Stimulated activated CD4-positive, alpha-beta T cell treated with anti-CD3 and anti-CD28 coated beads, Interleukin-12 subunit alpha, Interleukin-12 subunit beta, amount 100 ng/mL, for 4 hours (primary cell): Measurements from ENCODE around the gene MAML3.

Experiments
- DNase-seq: peaks from one replicate; pipeline ENCODE4 v3.0.0-alpha.2; 2020

MAML3 gene

GRCh38 chr4:140037353-140038030, 116.5 kb downstream of the MAML3 start:
- DNase-seq, result no peak

DNA sequence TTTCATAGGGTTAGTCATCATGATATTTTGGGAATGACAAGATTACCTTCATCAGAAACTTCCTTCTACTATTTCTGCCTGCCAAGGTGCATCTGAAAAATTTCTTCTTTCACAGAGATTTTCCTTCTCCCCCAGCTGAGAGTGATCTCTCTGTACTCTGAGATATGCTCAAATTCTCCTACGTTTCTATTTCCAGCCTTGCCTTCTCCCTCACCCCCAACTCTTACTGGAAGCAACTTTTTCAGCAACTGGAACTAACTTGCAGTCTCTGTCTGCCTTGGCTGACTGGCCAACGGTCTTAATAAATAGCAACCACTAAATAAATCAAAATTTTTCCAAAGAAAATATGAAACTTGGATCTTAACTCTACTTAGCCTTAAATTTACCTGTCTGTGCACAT, 122.3 kb downstream of the MAML3 start:
- DNase-seq, result no peak

GRCh38 chr4:140031061-140031460, 122.9 kb downstream of the MAML3 start:
- DNase-seq, result no peak

- DNase-seq, result no peak
These were observed 125.1 kb downstream of the MAML3 start for GRCh38 chr4:140028676-140029517.

- no peak for DNase-seq
These were observed 125.9 kb downstream of the MAML3 start for GRCh38 chr4:140028101-140028500.

GRCh38 chr4:140027101-140027500, 126.9 kb downstream of the MAML3 start:
- DNase-seq, result no peak

DNA sequence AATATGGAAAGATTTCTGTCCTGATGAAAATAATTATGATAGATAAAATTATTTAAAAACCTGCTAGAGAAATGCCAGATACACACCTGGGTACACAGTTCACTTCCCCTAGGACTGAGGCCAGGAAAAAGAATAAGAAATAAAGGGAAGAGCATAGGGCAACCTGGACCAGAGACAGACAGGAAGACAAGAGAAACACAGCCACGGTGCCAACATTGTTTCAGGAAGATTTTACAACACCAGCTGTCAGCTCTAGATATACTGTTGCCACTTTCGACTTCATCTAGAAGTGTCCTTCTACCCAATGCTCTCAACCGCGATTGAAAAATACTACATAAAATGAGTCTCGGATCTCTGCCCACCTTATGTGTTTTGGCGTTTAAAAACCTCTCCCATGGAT, 128.5 kb downstream of the MAML3 start:
- no peak for DNase-seq

GRCh38 chr4:140020457-140021361, 133.3 kb downstream of the MAML3 start:
- DNase-seq, result no peak

DNA sequence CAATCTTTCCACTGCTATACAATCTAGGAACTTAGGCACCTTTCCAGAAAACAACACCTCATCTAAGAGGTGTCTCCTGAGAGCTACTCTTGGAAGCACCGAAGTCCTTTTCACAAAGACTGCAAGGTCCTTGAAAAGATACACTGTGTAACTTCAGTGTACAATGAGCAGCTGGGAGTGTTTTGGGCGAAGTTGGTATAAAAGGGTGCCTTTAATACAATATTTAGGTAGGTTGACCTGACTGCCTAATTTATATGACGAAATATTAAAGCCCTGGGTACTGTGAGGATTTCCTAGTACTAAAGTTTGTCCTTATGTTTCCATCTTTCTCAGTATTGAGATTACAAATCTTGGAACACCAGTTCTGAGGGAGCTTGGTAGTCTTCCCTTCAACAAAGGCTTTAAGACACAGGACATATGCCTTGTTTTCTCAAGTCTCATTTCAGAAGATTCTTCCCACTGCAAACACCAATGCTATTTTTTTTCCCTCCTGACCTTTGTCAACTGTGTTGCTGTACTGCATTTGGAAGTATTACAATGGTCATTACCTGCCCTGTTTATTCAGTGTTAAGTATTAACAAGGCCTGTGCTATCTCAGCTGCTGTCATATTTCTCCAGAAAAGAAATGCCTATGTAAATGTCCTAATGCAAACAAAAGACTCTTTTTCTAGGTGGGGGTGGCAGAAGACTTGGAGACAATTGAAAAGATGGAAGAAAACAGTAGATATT, 134.2 kb downstream of the MAML3 start:
- DNase-seq, result no peak

DNA sequence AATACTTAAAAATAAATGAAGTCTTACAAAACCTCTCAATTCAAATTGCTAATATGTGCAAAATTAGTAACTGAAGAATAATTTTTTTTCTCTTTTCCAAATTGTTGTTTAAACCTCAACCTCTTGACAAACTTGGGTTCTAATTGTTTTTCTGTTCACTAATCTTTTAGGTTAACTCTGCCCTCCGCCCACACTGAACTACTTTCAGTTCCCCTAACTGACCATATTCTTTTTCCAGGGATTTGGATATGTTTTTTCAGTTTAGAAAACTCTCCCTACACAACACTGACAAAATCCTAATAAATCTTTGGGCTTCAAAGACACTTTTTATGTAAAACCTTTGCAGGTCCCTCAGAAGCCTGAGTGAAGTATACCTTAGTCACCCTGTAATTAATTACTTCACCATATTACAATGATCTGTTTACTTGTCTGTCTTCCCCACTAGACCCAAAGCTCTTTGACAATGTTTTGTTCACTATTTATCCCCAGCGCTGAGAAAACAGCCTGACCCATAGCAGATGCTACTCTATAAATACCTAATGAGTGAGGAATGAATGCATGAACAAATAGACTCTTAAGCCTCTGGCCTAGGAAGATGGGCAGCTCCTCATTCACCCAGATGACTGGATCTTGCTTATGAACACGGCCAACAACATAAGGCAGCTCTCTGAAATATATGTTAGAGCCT, 134.9 kb downstream of the MAML3 start:
- no peak for DNase-seq

- DNase-seq, result no peak
These were observed 139.7 kb downstream of the MAML3 start for GRCh38 chr4:140014284-140014683.

DNA sequence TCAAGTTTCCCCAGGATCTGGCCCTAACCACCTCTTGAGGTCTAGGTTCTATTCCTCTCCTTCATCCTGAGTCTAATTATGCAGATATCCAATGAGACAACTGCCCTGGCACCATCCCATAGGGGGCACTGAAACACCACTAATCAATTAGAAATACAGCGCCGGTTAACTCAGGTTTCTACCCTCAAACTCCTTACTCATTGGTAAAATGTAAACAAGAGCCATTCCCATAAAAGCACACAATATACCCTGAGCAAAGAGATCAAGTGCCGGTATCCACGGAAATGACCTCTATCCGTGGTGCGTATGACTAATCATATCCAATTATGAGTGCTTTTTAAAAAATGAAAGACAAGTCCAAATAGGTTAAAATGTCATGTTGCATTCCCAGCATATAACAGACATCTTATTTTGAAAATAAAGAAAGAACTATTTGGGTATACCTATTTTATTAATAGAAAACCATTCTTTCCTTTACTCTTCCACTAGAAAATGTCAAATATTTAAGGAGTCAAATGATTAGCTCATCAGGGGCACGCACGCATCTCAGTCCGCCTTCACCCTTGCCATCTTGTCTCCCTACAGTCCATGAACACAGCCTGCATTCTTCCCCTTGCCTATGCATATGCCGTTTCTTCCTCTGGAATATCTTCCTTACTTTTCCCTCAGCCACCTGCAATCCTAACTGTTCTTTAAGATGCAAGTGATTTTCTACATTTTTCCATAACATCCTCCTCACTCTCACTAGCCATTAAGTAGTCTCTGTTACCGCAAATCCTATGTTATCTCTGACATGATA, 141.1 kb downstream of the MAML3 start:
- peak; percentile 44 for DNase-seq

GRCh38 chr4:140005699-140006098, 148.3 kb downstream of the MAML3 start:
- DNase-seq, result no peak

- no peak for DNase-seq
These were observed 148.9 kb downstream of the MAML3 start for GRCh38 chr4:140004922-140005627.

DNA sequence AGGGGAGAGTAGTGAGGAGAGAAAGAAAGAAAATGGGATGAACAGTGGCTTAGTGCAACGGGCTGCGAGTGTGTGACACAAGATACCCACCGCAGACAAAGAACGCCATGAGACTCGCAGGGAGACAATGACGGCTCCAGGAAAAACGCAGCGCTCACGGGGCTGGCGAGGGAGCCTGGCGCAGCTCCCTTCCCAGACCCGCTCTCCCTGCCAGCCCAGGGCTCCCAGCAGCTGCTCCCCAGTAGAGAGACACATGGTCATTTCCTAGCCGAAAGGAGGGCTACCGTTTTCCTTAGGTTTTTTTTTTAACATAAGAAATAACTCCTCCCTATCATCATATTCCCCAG, 149.5 kb downstream of the MAML3 start:
- DNase-seq, result no peak

- no peak for DNase-seq
These were observed 150.0 kb downstream of the MAML3 start for GRCh38 chr4:140003876-140004548.

- DNase-seq, result no peak
These were observed 153.8 kb downstream of the MAML3 start for GRCh38 chr4:140000232-140000631.

DNA sequence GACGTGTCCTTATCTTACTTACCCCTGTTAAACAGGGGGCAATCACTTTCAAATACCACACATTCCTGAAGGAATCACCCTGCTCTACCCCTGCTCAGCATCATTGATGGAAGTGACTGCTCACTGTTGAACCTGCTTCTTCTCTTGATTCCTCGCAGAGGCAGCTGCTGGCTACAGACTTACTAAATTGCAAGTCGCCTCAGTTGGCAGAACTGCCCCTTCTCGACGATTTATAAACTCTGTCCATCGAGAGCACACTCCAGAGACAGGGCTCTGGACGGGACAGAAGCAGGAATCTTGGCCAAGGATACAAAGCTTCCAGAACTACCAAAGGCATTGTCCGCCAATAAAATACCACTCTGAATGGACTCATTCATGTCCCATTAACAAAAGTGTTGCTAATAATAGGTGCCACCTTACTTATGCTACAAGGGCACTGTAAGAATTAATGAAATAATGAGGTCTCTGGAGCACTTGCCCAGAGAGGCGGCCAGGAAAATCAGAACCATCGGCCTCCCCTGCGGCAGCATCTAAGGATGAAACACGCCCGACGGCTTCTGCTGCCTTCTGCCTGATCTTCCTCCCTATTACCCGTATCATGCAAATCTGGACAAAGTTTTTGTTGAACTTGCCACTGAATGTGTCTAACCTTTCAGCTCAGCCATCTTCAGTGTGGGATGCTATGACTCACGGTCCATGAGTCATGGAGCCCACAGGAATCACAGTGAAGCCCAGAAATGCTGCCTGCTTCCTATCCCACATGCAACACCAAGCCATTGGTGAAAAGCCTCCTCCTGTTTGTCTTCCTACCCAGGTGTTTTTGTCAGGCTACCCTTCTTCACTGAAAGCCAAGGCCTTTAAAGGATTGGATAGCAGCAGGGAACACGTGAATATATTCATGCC, 164.9 kb downstream of the MAML3 start:
- DNase-seq, result peak; percentile 34

GRCh38 chr4:139987502-139987850, 166.5 kb downstream of the MAML3 start:
- no peak for DNase-seq
